ENCODE data around the gene A4GALT.

The A4GALT gene

GRCh38 chr22:42714768-42715390 lies 5.8 kb downstream of the A4GALT start:
- Histone ChIP-seq H3K4me2 (no peak overlapping the region), H3K27ac (no peak overlapping the region), H3K4me1 (peaks cover 14 to 59% (median 39%) of the 10 kb centered on the region in 10 experiments)

DNA sequence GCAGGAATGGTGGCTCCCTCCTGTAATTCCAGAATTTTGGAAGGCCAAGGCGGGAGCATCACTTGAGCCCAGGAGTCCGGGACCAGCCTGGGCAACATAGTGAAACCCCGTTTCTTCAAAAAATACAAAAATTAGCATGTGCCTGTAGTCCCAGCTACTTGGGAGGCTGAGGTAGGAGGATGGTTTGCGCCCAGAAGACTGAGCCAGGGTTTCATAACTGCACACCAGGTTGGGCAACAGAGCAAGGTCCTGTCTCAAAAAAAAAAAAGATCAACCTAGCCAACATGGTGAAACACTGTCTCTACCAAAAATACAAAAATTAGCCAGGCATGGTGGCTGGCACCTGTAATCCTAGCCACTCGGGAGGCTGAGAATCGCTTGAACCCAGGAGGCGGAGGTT lies 6.4 kb downstream of the A4GALT start:
- peaks cover 22 to 34% (median 26%) of the 10 kb centered on the region in 11 experiments for H3K27me3 ChIP-seq
- no peak overlapping the region for H3K4me2 ChIP-seq
- H3K9ac ChIP-seq, result no peak overlapping the region
- H3K4me1 ChIP-seq, result peaks cover 10 to 53% (median 34%) of the 10 kb centered on the region in 10 experiments; a peak in 19 of 20 replicates
- peaks cover 0 to 27% (median 5%) of the 10 kb centered on the region in 11 experiments; a peak in 8 of 22 replicates for H4K20me1 ChIP-seq
- H3K36me3 ChIP-seq, result 0 out of 22 replicates have a peak, but pooled peaks cover 0 to 2% (median 0%) of the 10 kb centered on the region in 11 experiments
- H3K9me3 ChIP-seq (replicated peaks in 1 of 11), result peaks cover 4 to 13% (median 7%) of the 10 kb centered on the region in 11 experiments
- H3K27ac ChIP-seq, result no peak overlapping the region
- no peak for TF ChIP-seq Cebpa-rat (IDR thresholded peaks at IDR 0.05)
- no peak overlapping the region for H3K4me3 ChIP-seq

More at GRCh38 chr22:42714768-42715390, 5.8 kb downstream of the A4GALT start:
- TF ChIP-seq Cebpa-rat (IDR thresholded peaks at IDR 0.05), result no peak
- Histone ChIP-seq H3K9ac (no peak overlapping the region), H3K9me3 (replicated peaks in 1 of 11) (peaks cover 0 to 7% (median 2%) of the 10 kb centered on the region in 11 experiments; a peak in 21 of 22 replicates), H3K36me3 (no peaks in the 10 kb centered on the region), H3K4me3 (no peak overlapping the region), H3K27me3 (peaks cover 28 to 40% (median 32%) of the 10 kb centered on the region in 11 experiments), H4K20me1 (peaks cover 0 to 33% (median 9%) of the 10 kb centered on the region in 11 experiments; a peak in 15 of 22 replicates)

DNA sequence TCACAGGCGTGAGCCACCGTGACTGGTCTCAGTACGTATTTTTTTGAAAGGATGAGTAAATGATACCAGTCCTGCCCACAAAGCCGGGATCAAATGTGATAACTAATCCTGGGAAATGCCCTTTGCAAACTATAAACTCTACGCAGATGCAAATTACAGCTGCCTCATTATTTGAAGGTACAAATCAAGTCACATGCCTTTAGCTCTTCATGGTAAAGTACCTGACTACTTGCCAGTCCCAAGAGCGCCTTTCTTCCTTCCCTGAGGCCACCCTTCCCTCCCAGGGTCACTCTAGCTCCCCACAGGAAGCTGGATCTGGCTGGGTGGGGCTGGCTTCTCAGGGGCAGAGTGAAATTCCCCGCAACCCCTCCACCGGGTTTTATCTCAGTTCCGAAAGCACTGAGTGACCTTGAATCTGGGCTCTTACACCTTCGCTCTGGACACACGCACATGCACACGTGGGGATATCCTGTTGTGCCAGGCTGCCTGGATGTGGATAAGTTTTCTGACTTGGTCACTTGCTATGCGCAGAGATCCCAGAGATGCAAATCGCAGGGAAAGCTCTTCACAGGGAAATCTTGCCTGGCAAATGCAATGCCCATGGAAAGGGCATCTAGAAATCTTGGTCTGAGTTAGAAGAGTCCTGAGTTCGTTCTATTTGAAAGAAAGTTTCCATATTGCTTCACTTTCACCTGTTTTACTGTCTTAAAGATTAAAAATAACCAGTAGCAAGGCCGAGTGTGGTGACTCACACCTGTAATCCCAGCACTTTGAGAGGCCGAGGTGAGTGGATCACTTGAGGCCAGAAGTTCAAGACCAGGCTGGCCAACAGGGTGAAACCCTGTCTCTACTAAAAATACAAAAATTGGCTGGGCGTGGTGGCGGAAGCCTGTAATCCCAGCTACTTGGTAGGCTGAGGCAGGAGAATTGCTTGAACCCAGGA lies 8.5 kb downstream of the A4GALT start:
- H3K9ac ChIP-seq, result no peak overlapping the region
- H4K20me1 ChIP-seq, result peaks cover 0 to 13% (median 0%) of the 10 kb centered on the region in 11 experiments; a peak in 4 of 22 replicates
- H3K4me2 ChIP-seq, result peak overlapping the region in 8 of 11 experiments; percentile 2 to 48 (median 26); a peak in 12 of 22 replicates
- H3K4me3 ChIP-seq, result no peak overlapping the region
- H3K36me3 ChIP-seq, result 0 out of 22 replicates have a peak, but pooled peaks cover 0 to 2% (median 0%) of the 10 kb centered on the region in 11 experiments
- peaks cover under 1 to 13% (median 5%) of the 10 kb centered on the region in 11 experiments; a peak in 14 of 22 replicates for H3K27me3 ChIP-seq
- peaks cover 8 to 20% (median 15%) of the 10 kb centered on the region in 11 experiments for H3K9me3 ChIP-seq (replicated peaks in 1 of 11)
- H3K4me1 ChIP-seq, result peaks cover 8 to 43% (median 26%) of the 10 kb centered on the region in 10 experiments; a peak in 19 of 20 replicates
- no peak overlapping the region for H3K27ac ChIP-seq
- TF ChIP-seq Cebpa-rat (IDR thresholded peaks at IDR 0.05), result no peak

- H3K4me3 ChIP-seq, result no peak overlapping the region
- H3K27me3 ChIP-seq, result peaks cover 0 to 4% (median 0%) of the 10 kb centered on the region in 11 experiments; a peak in 4 of 22 replicates
- H3K4me1 ChIP-seq, result peaks cover 0 to 34% (median 18%) of the 10 kb centered on the region in 10 experiments; a peak in 16 of 20 replicates
- 0 out of 22 replicates have a peak, but pooled peaks cover 0 to 2% (median 0%) of the 10 kb centered on the region in 11 experiments for H3K36me3 ChIP-seq
- TF ChIP-seq Cebpa-rat (IDR thresholded peaks at IDR 0.05), result no peak
- H3K27ac ChIP-seq, result no peak overlapping the region
- H3K4me2 ChIP-seq, result peak overlapping the region in 8 of 11 experiments; percentile 2 to 48 (median 26); a peak in 10 of 22 replicates
- no peak overlapping the region for H3K9ac ChIP-seq
- peaks cover 8 to 20% (median 15%) of the 10 kb centered on the region in 11 experiments for H3K9me3 ChIP-seq (replicated peaks in 1 of 11)
- peaks cover 0 to 4% (median 0%) of the 10 kb centered on the region in 11 experiments; a peak in 1 of 22 replicates for H4K20me1 ChIP-seq
Observed at GRCh38 chr22:42711281-42711731, 9.4 kb downstream of the A4GALT start.

GRCh38 chr22:42708417-42708816 lies 12.3 kb downstream of the A4GALT start:
- Histone ChIP-seq H3K4me1 (peaks cover 0 to 30% (median 14%) of the 10 kb centered on the region in 10 experiments; a peak in 13 of 20 replicates), H3K27ac (no peak overlapping the region), H3K4me3 (no peak overlapping the region), H4K20me1 (no peaks in the 10 kb centered on the region), H3K9me3 (replicated peaks in 1 of 11) (peaks cover 8 to 20% (median 15%) of the 10 kb centered on the region in 11 experiments), H3K9ac (no peak overlapping the region), H3K36me3 (0 out of 22 replicates have a peak, but pooled peaks cover 0 to 2% (median 0%) of the 10 kb centered on the region in 11 experiments), H3K4me2 (peak overlapping the region in 2 of 11 experiments; percentile 22 to 28; a peak in 2 of 22 replicates), H3K27me3 (no peaks in the 10 kb centered on the region)
- TF ChIP-seq Cebpa-rat (IDR thresholded peaks at IDR 0.05), result no peak

GRCh38 chr22:42707496-42707895 lies 13.2 kb downstream of the A4GALT start:
- H3K4me2 ChIP-seq, result no peak overlapping the region; a peak in 1 of 22 replicates
- peaks cover 0 to 25% (median 14%) of the 10 kb centered on the region in 10 experiments; a peak in 13 of 20 replicates for H3K4me1 ChIP-seq
- no peaks in the 10 kb centered on the region for H4K20me1 ChIP-seq
- 0 out of 22 replicates have a peak, but pooled peaks cover 0 to 2% (median 0%) of the 10 kb centered on the region in 11 experiments for H3K36me3 ChIP-seq
- no peak overlapping the region for H3K9ac ChIP-seq
- H3K4me3 ChIP-seq, result no peak overlapping the region
- no peak overlapping the region for H3K27ac ChIP-seq
- no peaks in the 10 kb centered on the region for H3K27me3 ChIP-seq
- TF ChIP-seq Cebpa-rat (IDR thresholded peaks at IDR 0.05), result no peak
- peaks cover 8 to 20% (median 15%) of the 10 kb centered on the region in 11 experiments for H3K9me3 ChIP-seq (replicated peaks in 1 of 11)

DNA sequence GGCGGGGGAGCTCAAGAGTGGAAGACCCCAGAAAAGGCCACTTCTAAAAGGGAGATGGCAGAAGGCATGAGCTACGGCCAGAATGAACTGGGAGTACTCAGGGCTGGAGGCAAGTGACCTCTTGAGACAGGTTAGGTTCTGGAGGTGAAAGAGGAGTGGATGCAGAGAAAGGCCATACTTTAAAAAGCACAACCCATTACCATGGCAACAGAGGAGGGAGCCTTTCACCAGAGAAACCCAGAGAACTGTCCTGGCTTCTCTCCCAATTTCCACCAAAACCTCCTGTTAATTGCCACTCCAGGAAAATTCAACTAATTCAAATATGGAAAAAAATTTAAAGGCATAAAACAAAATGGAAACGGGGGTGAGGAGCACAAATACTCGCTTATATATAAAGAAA lies 15.8 kb downstream of the A4GALT start:
- H3K4me1 ChIP-seq, result peaks cover 0 to 10% (median 0%) of the 10 kb centered on the region in 10 experiments; a peak in 3 of 20 replicates
- H3K27me3 ChIP-seq, result no peaks in the 10 kb centered on the region
- H3K4me2 ChIP-seq, result no peak overlapping the region
- no peak for TF ChIP-seq Cebpa-rat (IDR thresholded peaks at IDR 0.05)
- H4K20me1 ChIP-seq, result no peaks in the 10 kb centered on the region
- H3K9ac ChIP-seq, result no peak overlapping the region
- H3K27ac ChIP-seq, result no peak overlapping the region
- H3K9me3 ChIP-seq (replicated peaks in 1 of 11), result peaks cover 8 to 20% (median 10%) of the 10 kb centered on the region in 11 experiments
- H3K4me3 ChIP-seq, result no peak overlapping the region
- H3K36me3 ChIP-seq, result 0 out of 22 replicates have a peak, but pooled peaks cover 0 to 2% (median 0%) of the 10 kb centered on the region in 11 experiments

DNA sequence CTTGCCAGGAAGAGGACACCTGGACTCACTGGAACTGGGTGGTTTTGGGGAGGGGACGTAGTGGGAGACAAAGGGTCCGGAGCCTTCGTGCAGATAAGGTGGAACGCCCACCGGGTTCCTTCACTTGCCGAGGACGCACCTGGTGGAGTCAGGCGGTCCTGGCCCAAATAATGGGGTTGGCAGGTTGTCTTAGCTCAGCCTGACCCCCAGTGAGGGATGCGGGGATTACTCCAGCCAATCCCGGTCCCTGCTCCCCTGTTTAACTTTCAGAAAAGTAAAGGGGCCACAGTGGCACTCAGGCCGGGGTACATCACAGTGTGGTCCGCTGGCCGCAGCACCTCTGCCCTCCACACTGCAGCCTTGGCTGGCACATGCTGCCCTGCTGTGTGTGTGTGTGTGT lies 18.0 kb downstream of the A4GALT start:
- no peaks in the 10 kb centered on the region for H3K36me3 ChIP-seq
- no peak overlapping the region for H3K4me3 ChIP-seq
- H3K27ac ChIP-seq, result no peak overlapping the region

More for the DNA sequence above, 18.0 kb downstream of the A4GALT start:
- Histone ChIP-seq H4K20me1 (no peaks in the 10 kb centered on the region), H3K9ac (no peak overlapping the region), H3K27me3 (no peaks in the 10 kb centered on the region), H3K4me1 (peaks cover 0 to 11% (median 0%) of the 10 kb centered on the region in 10 experiments; a peak in 5 of 20 replicates), H3K4me2 (no peak overlapping the region), H3K9me3 (replicated peaks in 1 of 11) (no peaks in the 10 kb centered on the region)
- no peak for TF ChIP-seq Cebpa-rat (IDR thresholded peaks at IDR 0.05)
